Measurements from ENCODE around the gene CCDC91. TPM values are rescaled to one million over a fixed set of nuclear protein-coding genes. Genes with fewer than 3 reads are reported as not detected.

Gene CCDC91
- total and polyA plus RNA-seq, 9 of the 15 experiments (the other 6 are each of a cell fraction or from before 2014, with no cell fraction given): 10.1 to 31.1 (median 26.3) TPM

DNA sequence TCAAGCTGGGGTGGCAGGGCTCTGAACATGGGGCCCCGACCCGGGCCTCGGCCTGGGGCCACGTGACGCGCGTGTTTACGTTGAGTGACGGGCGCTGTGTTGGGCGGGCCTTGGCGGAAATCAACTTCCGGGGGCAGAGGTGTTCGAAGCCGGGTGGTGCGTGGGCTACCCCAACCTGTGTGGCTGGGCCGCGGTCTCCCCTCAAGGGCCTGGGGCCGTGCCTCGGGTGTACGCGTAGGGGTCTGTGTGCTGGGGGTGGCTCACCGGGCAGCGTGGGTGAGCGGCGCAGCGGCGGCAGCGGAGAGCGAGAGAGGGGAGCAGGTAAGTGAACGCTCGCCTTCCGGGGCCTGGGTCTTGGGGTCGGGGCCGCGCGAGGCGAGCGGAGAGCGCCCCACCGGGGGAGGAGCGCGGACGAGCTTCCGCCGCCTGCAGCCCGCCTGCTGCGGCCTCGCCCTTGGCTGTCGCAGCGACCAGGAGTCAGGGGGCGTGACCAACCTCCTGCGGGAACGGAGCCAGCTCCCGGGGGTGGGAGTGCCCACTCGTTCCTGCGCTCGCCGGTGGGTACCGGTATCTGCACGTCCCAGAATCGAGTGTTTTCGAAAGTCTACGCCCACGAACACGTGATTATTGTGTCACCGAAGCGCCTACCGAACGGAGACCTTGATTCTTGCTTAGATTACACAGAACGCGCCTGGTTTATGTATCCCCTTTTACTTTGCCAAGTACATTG, at the start of gene CCDC91 (continued):
- TF ChIP-seq CUX1 (CRISPR knock-in tag; IDR thresholded peaks at IDR 0.05) (no peak), RAD51 (IDR thresholded peaks at IDR 0.05; ENCODE audit: borderline replicate concordance, low read depth) (peak; percentile 94), EWSR1 (IDR thresholded peaks at IDR 0.05; ENCODE audit: borderline replicate concordance, low read depth, partially characterized antibody) (no peak), ZNF778 (CRISPR knock-in tag; IDR thresholded peaks at IDR 0.05) (no peak), ZNF121 (CRISPR knock-in tag; conservative IDR thresholded peaks at IDR 0.05) (no peak), PHTF2 (CRISPR knock-in tag; IDR thresholded peaks at IDR 0.05) (no peak), TCF15 (CRISPR knock-in tag; IDR thresholded peaks at IDR 0.05) (no peak), NFIX (CRISPR knock-in tag; IDR thresholded peaks at IDR 0.05; ENCODE audit: low read depth) (0 out of 2 replicates have a peak, but pooled peaks have one; percentile 7), LARP7 (IDR thresholded peaks at IDR 0.05) (0 out of 2 replicates have a peak, but pooled peaks have one; percentile 44), NRF1 (conservative IDR thresholded peaks at IDR 0.05 in 1 of 2, IDR thresholded peaks at IDR 0.05 in 1 of 2) (peak; percentile 46 to 56), SPI1 (IDR thresholded peaks at IDR 0.05; ENCODE audit: borderline replicate concordance, low read depth, low read length) (no peak), CREB1 (IDR thresholded peaks at IDR 0.05) (peak; percentile 58), CREB1 (CRISPR knock-in tag; IDR thresholded peaks at IDR 0.05) (peak; percentile 61), OTX1 (CRISPR knock-in tag; IDR thresholded peaks at IDR 0.05) (0 out of 2 replicates have a peak, but pooled peaks have one; percentile 5), NCOA2 (IDR thresholded peaks at IDR 0.05; ENCODE audit: partially characterized antibody in 2 of 2) (no peak), ZNF551 (CRISPR knock-in tag; IDR thresholded peaks at IDR 0.05) (no peak), ADNP (tag; IDR thresholded peaks at IDR 0.05) (0 out of 2 replicates have a peak, but pooled peaks have one; percentile 56)
- TF ChIP-seq, protein P1, sequence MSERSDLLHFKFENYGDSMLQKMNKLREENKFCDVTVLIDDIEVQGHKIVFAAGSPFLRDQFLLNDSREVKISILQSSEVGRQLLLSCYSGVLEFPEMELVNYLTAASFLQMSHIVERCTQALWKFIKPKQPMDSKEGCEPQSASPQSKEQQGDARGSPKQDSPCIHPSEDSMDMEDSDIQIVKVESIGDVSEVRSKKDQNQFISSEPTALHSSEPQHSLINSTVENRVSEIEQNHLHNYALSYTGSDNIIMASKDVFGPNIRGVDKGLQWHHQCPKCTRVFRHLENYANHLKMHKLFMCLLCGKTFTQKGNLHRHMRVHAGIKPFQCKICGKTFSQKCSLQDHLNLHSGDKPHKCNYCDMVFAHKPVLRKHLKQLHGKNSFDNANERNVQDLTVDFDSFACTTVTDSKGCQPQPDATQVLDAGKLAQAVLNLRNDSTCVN (CRISPR knock-in tag; IDR thresholded peaks at IDR 0.05): peak; percentile 52; the same call in 1 of the 2 replicates
- TF ChIP-seq, protein P2, sequence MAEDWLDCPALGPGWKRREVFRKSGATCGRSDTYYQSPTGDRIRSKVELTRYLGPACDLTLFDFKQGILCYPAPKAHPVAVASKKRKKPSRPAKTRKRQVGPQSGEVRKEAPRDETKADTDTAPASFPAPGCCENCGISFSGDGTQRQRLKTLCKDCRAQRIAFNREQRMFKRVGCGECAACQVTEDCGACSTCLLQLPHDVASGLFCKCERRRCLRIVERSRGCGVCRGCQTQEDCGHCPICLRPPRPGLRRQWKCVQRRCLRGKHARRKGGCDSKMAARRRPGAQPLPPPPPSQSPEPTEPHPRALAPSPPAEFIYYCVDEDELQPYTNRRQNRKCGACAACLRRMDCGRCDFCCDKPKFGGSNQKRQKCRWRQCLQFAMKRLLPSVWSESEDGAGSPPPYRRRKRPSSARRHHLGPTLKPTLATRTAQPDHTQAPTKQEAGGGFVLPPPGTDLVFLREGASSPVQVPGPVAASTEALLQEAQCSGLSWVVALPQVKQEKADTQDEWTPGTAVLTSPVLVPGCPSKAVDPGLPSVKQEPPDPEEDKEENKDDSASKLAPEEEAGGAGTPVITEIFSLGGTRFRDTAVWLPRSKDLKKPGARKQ (CRISPR knock-in tag; IDR thresholded peaks at IDR 0.05): no peak
